Activated CD4-positive, CD25-positive, alpha-beta regulatory T cell treated with anti-CD3 and anti-CD28 coated beads, Interleukin-2, amount 50 U/mL, for 72 hours (primary cell): ENCODE data around the gene MED1.
"Not testable (repeated sequence)": the region's sequence is repeated elsewhere in the genome, so short reads cannot be mapped to it uniquely, and the experiment has no call there.

Experiments
- DNase-seq: peaks from one replicate; pipeline ENCODE4 v3.0.0; 2021

The MED1 gene

GRCh38 chr17:39408360-39408759 lies 42.7 kb downstream of the MED1 start:
- DNase-seq: no peak

GRCh38 chr17:39406951-39407350 lies 44.1 kb downstream of the MED1 start:
- DNase-seq: no peak

GRCh38 chr17:39405436-39405835 lies 45.6 kb downstream of the MED1 start:
- no peak for DNase-seq

GRCh38 chr17:39404542-39405378 lies 46.3 kb downstream of the MED1 start:
- DNase-seq: no peak

- no peak for DNase-seq
Measured at GRCh38 chr17:39402890-39403605, 48.0 kb downstream of the MED1 start.

- peak; percentile 80 for DNase-seq
Measured at GRCh38 chr17:39402244-39402889, 48.7 kb downstream of the MED1 start.

GRCh38 chr17:39401412-39402243 lies 49.4 kb downstream of the MED1 start, which contains the start of gene FBXL20:
Gene FBXL20, minus strand, starts transcription at chr17:39401626. Its CDS starts 224 bp downstream, at chr17:39401402.
- peak; percentile 88 for DNase-seq

- no peak for DNase-seq
Measured at GRCh38 chr17:39400547-39401411, 50.3 kb downstream of the MED1 start.

- no peak for DNase-seq
Measured at GRCh38 chr17:39399791-39400190, 51.3 kb downstream of the MED1 start.

- DNase-seq: no peak
Measured at GRCh38 chr17:39393736-39394135, 57.3 kb downstream of the MED1 start.

- DNase-seq: no peak
Measured at GRCh38 chr17:39391448-39391847, 59.6 kb downstream of the MED1 start.

- DNase-seq: no peak
Measured at GRCh38 chr17:39385040-39385439, 66.0 kb downstream of the MED1 start.

- DNase-seq: no peak
Measured at GRCh38 chr17:39380144-39380543, 70.9 kb downstream of the MED1 start.

GRCh38 chr17:39376434-39376833 lies 74.6 kb downstream of the MED1 start:
- no peak for DNase-seq

- DNase-seq: not testable (repeated sequence)
Measured at GRCh38 chr17:39367805-39368204, 83.3 kb downstream of the MED1 start.

GRCh38 chr17:39365872-39366271 lies 85.2 kb downstream of the MED1 start:
- no peak for DNase-seq

GRCh38 chr17:39365242-39365641 lies 85.8 kb downstream of the MED1 start:
- no peak for DNase-seq

GRCh38 chr17:39364236-39365025 lies 86.6 kb downstream of the MED1 start:
- DNase-seq: no peak

- DNase-seq: no peak
Measured at GRCh38 chr17:39361064-39361463, 90.0 kb downstream of the MED1 start.

- no peak for DNase-seq
Measured at GRCh38 chr17:39360537-39360936, 90.5 kb downstream of the MED1 start.

GRCh38 chr17:39359994-39360393 lies 91.1 kb downstream of the MED1 start:
- DNase-seq: no peak
